GM12873 (cell line): ENCODE measurements around the gene USH1G.

Source experiments
- CTCF ChIP-seq: IDR thresholded peaks from 2 replicates; pipeline ENCODE4 v1.5.1; 2012; ENCODE audit warnings: low read depth, mild to moderate bottlenecking, moderate library complexity, low read length, control low read depth; ENCODE audit not compliant: insufficient read depth; ENCODE audit errors: missing control alignments

The USH1G gene

GRCh38 chr17:74964988-74965622 is 42.0 kb upstream of the USH1G start:
- no peak for TF ChIP-seq CTCF

- no peak for TF ChIP-seq CTCF
Observed at GRCh38 chr17:74964246-74964761, 41.2 kb upstream of the USH1G start.

GRCh38 chr17:74963656-74964055 is 40.6 kb upstream of the USH1G start:
- peak; percentile 23 for TF ChIP-seq CTCF

- TF ChIP-seq CTCF, result no peak
Observed at GRCh38 chr17:74962622-74963394, 39.8 kb upstream of the USH1G start.

GRCh38 chr17:74961657-74962350 is 38.7 kb upstream of the USH1G start:
- TF ChIP-seq CTCF, result peak; percentile 77

GRCh38 chr17:74960570-74961342 is 37.7 kb upstream of the USH1G start:
- peak; percentile 75 for TF ChIP-seq CTCF
